ENCODE measurements around the gene SLC9A7.
A peak's percentile ranks its signal among the peaks of the same experiment; 100 is the strongest.

The SLC9A7 gene

GRCh38 chrX:46627711-46628419 is 131.1 kb downstream of the SLC9A7 start:
- in situ Hi-C loops (cut with HindIII; ENCODE audit: low pct_ligation_motif_present, low pct_unique_long_range_greater_than_20kb, low sequenced_read_pairs): no loop called here
- no peak for DNase-seq

GRCh38 chrX:46627062-46627461 is 131.9 kb downstream of the SLC9A7 start:
- no peak for DNase-seq
- in situ Hi-C loops (cut with HindIII; ENCODE audit: low pct_ligation_motif_present, low pct_unique_long_range_greater_than_20kb, low sequenced_read_pairs): no loop called here

- no peak for DNase-seq
- in situ Hi-C loops (cut with HindIII; ENCODE audit: low pct_ligation_motif_present, low pct_unique_long_range_greater_than_20kb, low sequenced_read_pairs): no loop called here
Measured at GRCh38 chrX:46626566-46626965, 132.4 kb downstream of the SLC9A7 start.

- DNase-seq: no peak
- in situ Hi-C loops (cut with HindIII; ENCODE audit: low pct_ligation_motif_present, low pct_unique_long_range_greater_than_20kb, low sequenced_read_pairs): no loop called here
Measured at GRCh38 chrX:46624090-46624786, 134.7 kb downstream of the SLC9A7 start.

- in situ Hi-C loops (cut with HindIII; ENCODE audit: low pct_ligation_motif_present, low pct_unique_long_range_greater_than_20kb, low sequenced_read_pairs): no loop called here
- no peak for DNase-seq
Measured at GRCh38 chrX:46621572-46621971, 137.3 kb downstream of the SLC9A7 start.

- in situ Hi-C loops (cut with HindIII; ENCODE audit: low pct_ligation_motif_present, low pct_unique_long_range_greater_than_20kb, low sequenced_read_pairs): no loop called here
- no peak for DNase-seq
Measured at GRCh38 chrX:46620505-46620904, 138.4 kb downstream of the SLC9A7 start.

- in situ Hi-C loops (cut with HindIII; ENCODE audit: low pct_ligation_motif_present, low pct_unique_long_range_greater_than_20kb, low sequenced_read_pairs): no loop called here
- no peak for DNase-seq
Measured at GRCh38 chrX:46618947-46619346, 140.0 kb downstream of the SLC9A7 start.

- no peak for DNase-seq
- in situ Hi-C loops (cut with HindIII; ENCODE audit: low pct_ligation_motif_present, low pct_unique_long_range_greater_than_20kb, low sequenced_read_pairs): no loop called here
Measured at GRCh38 chrX:46617906-46618305, 141.0 kb downstream of the SLC9A7 start.

- no peak for DNase-seq
- in situ Hi-C loops (cut with HindIII; ENCODE audit: low pct_ligation_motif_present, low pct_unique_long_range_greater_than_20kb, low sequenced_read_pairs): no loop called here
Measured at GRCh38 chrX:46611658-46612362, 147.1 kb downstream of the SLC9A7 start.

GRCh38 chrX:46610070-46610658 is 148.8 kb downstream of the SLC9A7 start:
- in situ Hi-C loops (cut with HindIII; ENCODE audit: low pct_ligation_motif_present, low pct_unique_long_range_greater_than_20kb, low sequenced_read_pairs): no loop called here
- no peak for DNase-seq

GRCh38 chrX:46607916-46608315 is 151.0 kb downstream of the SLC9A7 start:
- DNase-seq: no peak
- in situ Hi-C loops (cut with HindIII; ENCODE audit: low pct_ligation_motif_present, low pct_unique_long_range_greater_than_20kb, low sequenced_read_pairs): no loop called here

GRCh38 chrX:46602468-46603102 is 156.3 kb downstream of the SLC9A7 start:
- in situ Hi-C loops (cut with HindIII; ENCODE audit: low pct_ligation_motif_present, low pct_unique_long_range_greater_than_20kb, low sequenced_read_pairs): no loop called here
- DNase-seq: no peak

GRCh38 chrX:46601283-46601682 is 157.6 kb downstream of the SLC9A7 start:
- no peak for DNase-seq
- in situ Hi-C loops (cut with HindIII; ENCODE audit: low pct_ligation_motif_present, low pct_unique_long_range_greater_than_20kb, low sequenced_read_pairs): no loop called here

GRCh38 chrX:46599051-46599560 is 159.8 kb downstream of the SLC9A7 start:
- in situ Hi-C loops (cut with HindIII; ENCODE audit: low pct_ligation_motif_present, low pct_unique_long_range_greater_than_20kb, low sequenced_read_pairs): no loop called here

GRCh38 chrX:46597771-46598170 is 161.1 kb downstream of the SLC9A7 start:
- in situ Hi-C loops (cut with HindIII; ENCODE audit: low pct_ligation_motif_present, low pct_unique_long_range_greater_than_20kb, low sequenced_read_pairs): no loop called here
- DNase-seq: no peak

More at GRCh38 chrX:46599051-46599560, 159.8 kb downstream of the SLC9A7 start:
- DNase-seq: no peak

GRCh38 chrX:46597208-46597607 is 161.7 kb downstream of the SLC9A7 start:
- no peak for DNase-seq
- in situ Hi-C loops (cut with HindIII; ENCODE audit: low pct_ligation_motif_present, low pct_unique_long_range_greater_than_20kb, low sequenced_read_pairs): no loop called here

GRCh38 chrX:46595084-46595483 is 163.8 kb downstream of the SLC9A7 start:
- in situ Hi-C loops (cut with HindIII; ENCODE audit: low pct_ligation_motif_present, low pct_unique_long_range_greater_than_20kb, low sequenced_read_pairs): no loop called here
- DNase-seq: no peak

GRCh38 chrX:46589977-46590723 is 168.8 kb downstream of the SLC9A7 start:
- in situ Hi-C loops (cut with HindIII; ENCODE audit: low pct_ligation_motif_present, low pct_unique_long_range_greater_than_20kb, low sequenced_read_pairs): no loop called here
- DNase-seq: peak; percentile 42
